OCI-LY7 (cell line): Measurements from ENCODE around the gene SDK2.

Experiments
- EZH2phosphoT487 ChIP-seq: fragments of 200-600 bp; sonication (generic); IDR thresholded peaks from 2 replicates; pipeline ENCODE4 v1.6.1; 2018; ENCODE audit warnings: low read depth, borderline replicate concordance, mild to moderate bottlenecking, mixed run types, antibody characterized with exemption, low read length, moderate library complexity, mixed read lengths
- TF ChIP-seq, protein P1 (sequence below): fragments of 200-600 bp; sonication (generic); conservative IDR thresholded peaks from 2 replicates; pipeline ENCODE4 v1.5.1; 2014; ENCODE audit warnings: mild to moderate bottlenecking, antibody characterized with exemption, low read length, moderate library complexity, mixed read lengths

DNA sequence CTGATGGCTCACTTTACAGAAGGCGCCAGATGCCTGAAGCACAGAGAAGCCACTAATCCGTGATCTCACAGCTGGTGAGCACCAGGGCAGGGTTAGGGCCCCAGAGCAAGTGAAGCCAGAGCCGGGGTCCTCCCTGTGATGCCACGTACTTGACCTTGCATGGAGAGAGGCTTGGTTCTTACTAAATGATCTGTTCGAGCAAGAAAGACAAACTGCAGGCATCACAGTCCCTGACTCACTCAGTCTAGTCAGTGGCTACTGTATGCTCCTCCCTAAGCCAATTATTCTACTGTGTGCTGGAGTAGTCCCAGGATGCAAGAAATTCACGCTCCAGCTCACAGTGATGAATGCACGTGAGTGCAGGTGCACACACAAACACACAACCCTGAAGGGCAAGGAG is 55.4 kb downstream of the SDK2 start:
- TF ChIP-seq, protein P1, sequence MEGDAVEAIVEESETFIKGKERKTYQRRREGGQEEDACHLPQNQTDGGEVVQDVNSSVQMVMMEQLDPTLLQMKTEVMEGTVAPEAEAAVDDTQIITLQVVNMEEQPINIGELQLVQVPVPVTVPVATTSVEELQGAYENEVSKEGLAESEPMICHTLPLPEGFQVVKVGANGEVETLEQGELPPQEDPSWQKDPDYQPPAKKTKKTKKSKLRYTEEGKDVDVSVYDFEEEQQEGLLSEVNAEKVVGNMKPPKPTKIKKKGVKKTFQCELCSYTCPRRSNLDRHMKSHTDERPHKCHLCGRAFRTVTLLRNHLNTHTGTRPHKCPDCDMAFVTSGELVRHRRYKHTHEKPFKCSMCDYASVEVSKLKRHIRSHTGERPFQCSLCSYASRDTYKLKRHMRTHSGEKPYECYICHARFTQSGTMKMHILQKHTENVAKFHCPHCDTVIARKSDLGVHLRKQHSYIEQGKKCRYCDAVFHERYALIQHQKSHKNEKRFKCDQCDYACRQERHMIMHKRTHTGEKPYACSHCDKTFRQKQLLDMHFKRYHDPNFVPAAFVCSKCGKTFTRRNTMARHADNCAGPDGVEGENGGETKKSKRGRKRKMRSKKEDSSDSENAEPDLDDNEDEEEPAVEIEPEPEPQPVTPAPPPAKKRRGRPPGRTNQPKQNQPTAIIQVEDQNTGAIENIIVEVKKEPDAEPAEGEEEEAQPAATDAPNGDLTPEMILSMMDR, result no peak
- TF ChIP-seq EZH2phosphoT487, result no peak
